Adrenal gland (tissue), 12 donors: Measurements from ENCODE around the gene IL9. TPM values are rescaled to one million over a fixed set of nuclear protein-coding genes. Genes with fewer than 3 reads are reported as not detected.

ENCODE experiments used
- DNase-seq, 7 donors: peaks; one replicate each; pipeline ENCODE4 v3.0.0-alpha.2; 2019 to 2020
- H3K27ac ChIP-seq, 5 donors: fragments of 200-600 bp; sonication (generic) in 4 of 5; 1 replicate in 3 of 5; 2 replicates in 2 of 5; pipeline versions ENCODE4 v1.5.1 to v1.8.0; 2016 to 2020; ENCODE audit warnings: mild to moderate bottlenecking in 1 of 5
- H3K27me3 ChIP-seq: fragments of 200-600 bp; 2 replicates; pipeline ENCODE4 v1.8.0; 2021
- H3K36me3 ChIP-seq, 2 donors: fragments of 200-600 bp; replicated peaks in 1 of 2; 1 replicate in 1 of 2; 2 replicates in 1 of 2; pipeline versions ENCODE4 v1.5.1 to v1.8.0; 2018 to 2022
- H3K4me1 ChIP-seq, 2 donors: fragments of 200-600 bp; replicated peaks in 1 of 2; 1 replicate in 1 of 2; 2 replicates in 1 of 2; pipeline versions ENCODE4 v1.5.1 to v1.8.0; 2018 to 2021
- H3K4me3 ChIP-seq, 4 donors: fragments of 200-600 bp; sonication (generic) in 3 of 4; one replicate each; pipeline ENCODE4 v1.5.1; 2016 to 2018
- H3K9me3 ChIP-seq, 3 donors: fragments of 200-600 bp; sonication (generic) in 1 of 3; replicated peaks in 1 of 3; 1 replicate in 2 of 3; 2 replicates in 1 of 3; pipeline versions ENCODE4 v1.5.1 to v1.8.0; 2016 to 2021
- POLR2A ChIP-seq, 2 donors: fragments of 450-650 bp; IDR thresholded peaks; one replicate each; pipeline ENCODE4 v1.6.1; 2017; ENCODE audit warnings: antibody characterized with exemption in 2 of 2, mild to moderate bottlenecking in 2 of 2, moderate library complexity in 1 of 2
- WGBS, 4 donors: extraction: QIAGEN DNeasy Blood & Tissue Kit in 2 of 4; methylation state at CpG; one replicate each; pipeline versions ENCODE4 v1.1.5 to v1.1.7; 2013 to 2017; 5-methylcytosine and 5-hydroxymethylcytosine counted together
- intact Hi-C, 2 donors: fragments of 100-400 bp; cut with DNase I; formaldehyde crosslinking; loops; one replicate each; pipeline versions ENCODE4 v1.14.1 to v1.15.0; 2022 to 2023
- polyA plus RNA-seq, 3 donors: library from polyadenylated mRNA; stranded (reverse); fragments of 200-250 nt in 2 of 3; fragments of 350-450 nt in 1 of 3; fragmentation: Illumina TruSeq in 1 of 3; extraction: RNeasy Lipid Tissue Mini Kit (QIAGEN cat#74804) in 1 of 3; gene quantifications; one replicate each; pipeline ENCODE4 v1.2.3, GENCODE V29; 2013 to 2014
- total RNA-seq, 9 donors: library from RNA; depleted of rRNA in 4 of 9; stranded (reverse); fragments of >200 nt in 4 of 9; fragments of 120-200 nt in 1 of 9; fragmentation: NEBNext Ultra II Directional in 1 of 9; extraction: Animal tissue kit (Norgen Biotek cat#: 25700) in 1 of 9; gene quantifications; one replicate each; pipeline versions ENCODE4 v1.1.0 to v1.2.4, GENCODE V29; 2013 to 2023
- TF ChIP-seq, protein P1 (sequence below), 6 experiments: fragments of 450-650 bp in 4 of 6; fragments of 200-600 bp in 2 of 6; sonication (generic) in 1 of 6; IDR thresholded peaks; 1 replicate in 5 of 6; 2 replicates in 1 of 6; pipeline versions ENCODE4 v1.5.1 to v1.8.0; 2016 to 2021; ENCODE audit warnings: antibody characterized with exemption in 6 of 6, mild to moderate bottlenecking in 2 of 6, moderate library complexity in 1 of 6
- donor health status: healthy with polysubstance abuse.
- donor health status: Bipolar disorder and iron deficiency.
- donor health status: DM: yes; HTN: yes; CAD: no.
- donor health status: DM: no; HTN: no; CAD: no.
- donor health status: DM: no; HTN: no; CAD: no.
- donor health status: DM: yes; HTN: yes; CAD: no.

The IL9 gene
- total and polyA plus RNA-seq, 12 donors: not detected

DNA sequence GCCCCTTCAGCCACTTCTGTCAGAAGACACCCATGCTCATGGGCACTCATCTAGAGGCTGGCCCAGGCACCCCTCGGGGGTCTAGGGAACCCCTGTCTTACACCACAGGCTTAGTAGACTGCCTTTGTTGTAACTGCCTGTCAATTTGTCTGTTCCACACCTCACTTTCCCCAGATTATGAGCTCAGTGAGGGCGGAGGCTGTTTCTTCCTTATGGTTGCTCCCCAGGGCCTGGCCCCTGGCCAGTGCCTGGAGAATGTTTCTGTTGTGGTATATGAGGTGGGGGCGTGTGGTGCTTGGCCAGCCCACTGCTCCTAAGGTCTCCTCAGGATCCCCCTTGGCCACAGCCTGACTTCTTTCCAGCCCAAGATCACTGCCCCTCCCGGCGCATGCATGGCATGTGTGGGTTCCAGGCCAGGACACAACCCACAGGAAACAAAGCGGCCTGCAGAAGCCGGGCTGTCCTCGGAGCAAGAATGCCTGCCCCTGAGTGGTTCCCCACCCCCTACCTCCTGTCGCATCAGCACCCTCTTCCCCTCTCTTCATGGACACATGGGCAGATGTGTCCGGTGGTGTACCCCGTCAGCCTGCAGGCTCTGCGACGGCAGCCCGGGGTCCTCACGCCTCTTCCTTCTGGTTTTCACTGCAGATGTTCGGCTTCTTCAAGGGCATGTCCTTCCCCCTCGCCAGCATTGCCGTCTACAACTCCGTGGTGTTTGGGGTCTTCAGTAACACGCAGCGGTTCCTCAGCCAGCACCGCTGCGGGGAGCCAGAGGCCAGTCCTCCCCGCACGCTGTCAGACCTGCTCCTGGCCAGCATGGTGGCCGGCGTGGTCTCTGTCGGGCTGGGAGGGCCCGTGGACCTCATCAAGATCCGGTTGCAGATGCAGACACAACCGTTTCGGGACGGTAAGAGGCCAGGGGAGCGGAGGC, 43.5 kb downstream of the IL9 start:
- Histone ChIP-seq H3K36me3 (no peaks in the 10 kb centered on the region), H3K27me3 (no peaks in the 10 kb centered on the region), H3K27ac (no peak overlapping the region), H3K4me1 (no peaks in the 10 kb centered on the region), H3K4me3 (no peak overlapping the region), H3K9me3 (no peaks in the 10 kb centered on the region)
- intact Hi-C loops: no loop called here
- TF ChIP-seq, protein P1, sequence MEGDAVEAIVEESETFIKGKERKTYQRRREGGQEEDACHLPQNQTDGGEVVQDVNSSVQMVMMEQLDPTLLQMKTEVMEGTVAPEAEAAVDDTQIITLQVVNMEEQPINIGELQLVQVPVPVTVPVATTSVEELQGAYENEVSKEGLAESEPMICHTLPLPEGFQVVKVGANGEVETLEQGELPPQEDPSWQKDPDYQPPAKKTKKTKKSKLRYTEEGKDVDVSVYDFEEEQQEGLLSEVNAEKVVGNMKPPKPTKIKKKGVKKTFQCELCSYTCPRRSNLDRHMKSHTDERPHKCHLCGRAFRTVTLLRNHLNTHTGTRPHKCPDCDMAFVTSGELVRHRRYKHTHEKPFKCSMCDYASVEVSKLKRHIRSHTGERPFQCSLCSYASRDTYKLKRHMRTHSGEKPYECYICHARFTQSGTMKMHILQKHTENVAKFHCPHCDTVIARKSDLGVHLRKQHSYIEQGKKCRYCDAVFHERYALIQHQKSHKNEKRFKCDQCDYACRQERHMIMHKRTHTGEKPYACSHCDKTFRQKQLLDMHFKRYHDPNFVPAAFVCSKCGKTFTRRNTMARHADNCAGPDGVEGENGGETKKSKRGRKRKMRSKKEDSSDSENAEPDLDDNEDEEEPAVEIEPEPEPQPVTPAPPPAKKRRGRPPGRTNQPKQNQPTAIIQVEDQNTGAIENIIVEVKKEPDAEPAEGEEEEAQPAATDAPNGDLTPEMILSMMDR (IDR thresholded peaks at IDR 0.05): no peak
- no peak for TF ChIP-seq POLR2A (IDR thresholded peaks at IDR 0.05)
- DNase-seq: no peak
- 83 to 90% (median 88%) methylated on average over 31 to 34 of the region's 34 CpGs for WGBS, 4 donors

DNA sequence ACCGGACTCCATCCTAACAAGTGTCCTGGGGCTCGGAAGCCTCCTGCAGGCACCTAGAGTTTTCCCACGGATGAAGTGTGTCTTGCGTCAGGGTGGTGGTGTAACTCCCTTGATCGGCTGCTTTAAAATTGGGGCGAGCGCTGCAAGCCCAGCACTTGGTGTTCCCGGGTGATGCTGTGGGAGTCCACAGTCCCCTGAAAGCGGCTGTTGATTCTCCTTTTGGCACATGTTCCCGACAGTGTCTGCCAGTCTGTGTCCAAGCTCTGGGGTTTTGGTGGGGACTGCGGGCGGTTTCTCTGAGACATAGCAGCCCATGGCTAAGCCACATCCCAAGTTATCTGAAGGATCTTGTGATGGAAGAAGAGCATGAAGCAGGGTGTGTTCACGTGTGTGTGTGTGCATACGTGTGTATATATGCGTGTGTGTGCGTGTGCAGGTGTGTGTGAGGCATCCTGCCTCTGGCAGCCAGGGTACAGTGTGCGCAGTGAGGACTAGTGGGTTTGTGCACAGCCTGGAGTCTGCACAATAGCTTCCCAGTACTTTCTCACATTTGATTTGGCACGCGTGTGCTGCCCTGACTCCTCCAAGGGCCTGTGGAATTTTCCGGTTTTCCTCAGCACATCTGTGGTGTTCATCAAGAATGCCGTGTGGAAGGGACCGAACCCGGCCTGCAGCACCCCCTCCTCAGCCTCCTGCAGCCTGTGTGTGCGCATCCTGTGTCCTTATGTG, 44.3 kb downstream of the IL9 start:
- Histone ChIP-seq H3K4me1 (no peaks in the 10 kb centered on the region), H3K36me3 (no peaks in the 10 kb centered on the region), H3K9me3 (no peaks in the 10 kb centered on the region), H3K27me3 (no peaks in the 10 kb centered on the region), H3K27ac (no peak overlapping the region), H3K4me3 (no peak overlapping the region)
- TF ChIP-seq, protein P1 (IDR thresholded peaks at IDR 0.05): no peak
- TF ChIP-seq POLR2A (IDR thresholded peaks at IDR 0.05): no peak
- WGBS, 4 donors: 80 to 83% (median 82%) methylated on average over 13 to 24 of the region's 24 CpGs
- intact Hi-C loops: no loop called here
- DNase-seq: no peak

DNA sequence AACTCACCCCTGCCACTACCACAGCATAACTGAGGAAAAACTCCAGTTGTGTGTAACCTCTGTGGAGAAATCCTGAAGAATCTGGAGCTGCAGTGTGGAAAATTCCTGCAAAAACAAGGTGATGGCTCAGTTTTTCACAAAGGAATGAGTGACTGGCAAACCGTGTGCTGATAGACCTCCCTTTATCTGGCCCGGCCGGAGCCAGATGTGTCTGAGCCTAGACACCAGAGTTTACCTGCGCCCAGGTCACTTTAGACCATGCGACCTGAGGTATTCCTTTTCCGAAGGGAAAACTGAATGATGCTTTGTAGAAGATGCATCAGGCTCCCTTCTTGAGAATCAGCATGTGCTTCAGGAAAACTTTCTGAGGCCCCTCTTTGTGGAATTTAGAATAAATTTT, 45.0 kb downstream of the IL9 start:
- intact Hi-C loops: no loop called here
- Histone ChIP-seq H3K9me3 (no peaks in the 10 kb centered on the region), H3K4me3 (no peak overlapping the region), H3K27ac (no peak overlapping the region), H3K27me3 (no peaks in the 10 kb centered on the region), H3K4me1 (no peaks in the 10 kb centered on the region), H3K36me3 (no peaks in the 10 kb centered on the region)
- no peak for DNase-seq
- TF ChIP-seq POLR2A (IDR thresholded peaks at IDR 0.05): no peak
- TF ChIP-seq, protein P1 (IDR thresholded peaks at IDR 0.05): no peak
- WGBS, 4 donors: 79 to 93% (median 89%) methylated on average over 6 of the region's 6 CpGs

DNA sequence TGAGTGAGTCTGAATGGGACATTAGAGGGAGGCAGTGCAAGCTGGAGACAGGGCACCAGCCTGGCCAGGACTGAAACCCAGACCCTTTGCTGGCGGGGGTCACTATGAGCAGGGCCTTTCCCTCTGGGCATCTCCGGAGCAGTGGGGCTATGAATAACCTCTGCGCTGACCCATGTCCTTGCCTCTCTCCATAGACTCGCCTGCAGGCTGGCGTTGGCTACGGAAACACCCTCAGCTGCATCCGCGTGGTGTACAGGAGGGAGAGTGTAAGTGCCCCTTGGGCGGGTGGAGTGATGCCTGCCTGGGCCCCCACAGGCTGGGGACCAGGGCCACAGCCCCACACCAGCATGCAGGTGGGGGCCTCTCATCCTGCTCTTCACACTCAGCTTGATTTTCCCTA, 45.4 kb downstream of the IL9 start:
- 82 to 87% (median 83%) methylated on average over 9 of the region's 9 CpGs; no CpG with 5 or more reads in 1 of the 4 donors for WGBS, 4 donors
- Histone ChIP-seq H3K4me1 (no peaks in the 10 kb centered on the region), H3K27me3 (no peaks in the 10 kb centered on the region), H3K36me3 (no peaks in the 10 kb centered on the region), H3K9me3 (no peaks in the 10 kb centered on the region), H3K27ac (no peak overlapping the region), H3K4me3 (no peak overlapping the region)
- no peak for TF ChIP-seq POLR2A (IDR thresholded peaks at IDR 0.05)
- TF ChIP-seq, protein P1 (IDR thresholded peaks at IDR 0.05): no peak
- intact Hi-C loops: no loop called here
- DNase-seq: no peak
